D721Med (cell line): Measurements from ENCODE around the gene EPHB6.

ENCODE experiments used
- DNase-seq: peaks from one replicate; pipeline ENCODE4 v3.0.0; 2011; ENCODE audit warnings: low spot score; ENCODE audit not compliant: insufficient read length
- FAIRE-seq: peaks from 2 replicates; lab custom pipeline; 2011; peaks lifted over from hg19 to GRCh38; lab: Jason Lieb, UNC
- CTCF ChIP-seq: IDR thresholded peaks from 2 replicates; pipeline ENCODE4 v1.5.1; 2012; ENCODE audit warnings: mild to moderate bottlenecking, control low read depth; ENCODE audit not compliant: insufficient read depth; ENCODE audit errors: missing control alignments

Gene EPHB6

GRCh38 chr7:142906643-142907042, 51.8 kb downstream of the EPHB6 start:
- DNase-seq (no peak), FAIRE-seq (no peak)
- TF ChIP-seq CTCF: no peak

DNA sequence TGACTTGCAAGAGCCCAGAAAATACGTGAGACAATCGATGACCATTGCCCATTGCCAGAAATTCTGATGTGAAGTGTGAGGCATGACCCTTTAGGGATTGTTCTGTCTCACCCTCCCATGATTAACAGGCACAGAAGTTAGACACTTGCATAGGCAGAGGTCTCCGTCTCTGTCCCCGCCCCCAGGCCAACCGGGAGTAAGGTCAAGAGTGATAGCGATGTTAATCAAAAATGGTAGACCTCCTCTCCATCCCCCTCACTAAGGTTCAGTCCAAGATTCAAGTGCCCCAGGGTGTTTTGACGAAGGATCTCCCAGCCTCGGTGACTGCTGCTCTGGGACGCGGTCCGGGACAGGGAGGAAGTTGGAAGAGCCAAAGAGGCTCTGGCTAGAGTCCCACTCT, 53.4 kb downstream of the EPHB6 start:
- FAIRE-seq: no peak
- TF ChIP-seq CTCF: no peak
- no peak for DNase-seq

DNA sequence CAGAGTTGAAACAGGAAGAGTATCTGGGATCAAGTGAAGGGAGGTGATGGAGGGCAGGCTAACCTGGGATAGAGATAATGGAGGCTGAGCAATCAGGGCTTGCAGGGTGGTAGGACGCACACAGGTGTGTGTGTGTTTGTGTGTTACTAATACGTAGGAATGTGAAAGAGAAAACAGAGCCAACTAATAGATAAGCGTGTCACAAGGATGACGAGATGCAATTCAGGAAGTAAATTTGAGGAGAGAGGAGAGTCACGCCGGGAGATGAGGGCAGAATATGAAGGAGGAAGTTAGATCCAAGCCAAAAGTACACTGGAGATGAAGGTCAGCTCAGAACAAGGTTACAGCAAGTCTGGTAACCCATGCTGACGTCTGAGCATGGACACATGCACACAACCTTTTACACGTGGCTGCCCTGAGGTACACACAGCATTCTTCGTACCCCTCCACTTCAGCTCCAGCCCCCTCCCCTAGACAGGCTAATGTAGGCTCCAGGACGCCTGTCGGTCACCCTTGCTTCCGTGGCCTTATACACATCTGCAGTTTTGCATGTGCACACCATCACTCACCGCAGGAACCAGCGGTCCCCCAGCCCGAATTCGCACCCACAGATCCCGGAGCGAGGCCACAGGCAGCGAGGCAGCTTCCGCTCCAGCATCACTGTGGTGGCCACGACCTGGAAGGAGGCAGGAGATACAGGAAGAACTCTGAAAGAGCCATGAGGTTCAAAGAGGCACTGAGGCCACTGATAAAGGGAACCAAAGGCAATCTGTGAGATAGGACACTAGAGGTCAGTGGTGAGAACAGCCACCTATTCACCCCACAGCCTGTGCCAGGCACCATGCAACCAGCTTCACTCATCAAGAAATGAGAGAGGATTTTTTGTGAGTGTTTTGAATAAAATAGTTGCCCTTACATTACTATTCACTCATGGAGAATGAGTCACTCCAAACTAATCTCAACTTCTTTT, 54.3 kb downstream of the EPHB6 start:
- DNase-seq (no peak), FAIRE-seq (no peak)
- TF ChIP-seq CTCF: peak; percentile 12

- FAIRE-seq (no peak), DNase-seq (no peak)
- TF ChIP-seq CTCF: no peak
Observed at GRCh38 chr7:142910031-142910433, 55.2 kb downstream of the EPHB6 start.

DNA sequence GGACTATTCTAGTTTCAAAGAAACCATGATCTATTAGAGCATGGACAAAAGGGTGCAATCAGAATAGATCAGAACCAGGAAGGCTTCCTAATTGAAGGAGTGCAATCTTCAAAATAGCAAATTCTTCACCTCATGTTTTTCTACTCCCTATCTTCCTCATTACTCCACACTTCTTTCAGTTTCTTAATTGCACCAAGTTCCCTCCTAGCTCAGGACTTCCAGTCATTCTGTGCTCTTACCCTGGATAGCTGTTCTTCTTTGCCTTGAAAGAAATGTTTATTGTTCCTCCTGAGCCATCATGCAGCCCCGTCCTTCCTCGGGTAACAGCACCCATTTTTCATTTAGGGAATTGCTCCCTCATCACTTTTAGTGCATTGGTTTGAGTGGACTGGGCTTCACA, 55.6 kb downstream of the EPHB6 start:
- DNase-seq: no peak
- TF ChIP-seq CTCF: no peak
- FAIRE-seq: no peak

DNA sequence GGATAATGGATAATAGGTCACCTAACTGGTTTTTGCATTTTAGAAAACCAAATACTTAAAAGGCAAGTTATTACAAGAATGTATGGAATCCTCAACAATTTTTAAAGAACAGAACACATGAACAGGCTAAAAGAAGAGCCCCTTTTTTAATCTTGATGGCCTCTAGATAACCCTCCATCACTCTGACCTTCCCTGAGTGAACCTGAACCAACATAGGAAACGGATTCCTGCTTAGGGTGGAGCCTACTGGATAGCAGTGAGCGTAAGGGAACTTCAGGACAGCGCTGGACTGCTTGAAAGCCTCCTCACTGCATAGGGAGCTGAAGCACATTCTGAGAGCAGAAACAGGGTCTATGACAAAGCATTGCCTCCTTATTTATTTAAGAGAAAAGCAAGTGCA, 58.2 kb downstream of the EPHB6 start:
- no peak for DNase-seq
- no peak for TF ChIP-seq CTCF
- FAIRE-seq: no peak

DNA sequence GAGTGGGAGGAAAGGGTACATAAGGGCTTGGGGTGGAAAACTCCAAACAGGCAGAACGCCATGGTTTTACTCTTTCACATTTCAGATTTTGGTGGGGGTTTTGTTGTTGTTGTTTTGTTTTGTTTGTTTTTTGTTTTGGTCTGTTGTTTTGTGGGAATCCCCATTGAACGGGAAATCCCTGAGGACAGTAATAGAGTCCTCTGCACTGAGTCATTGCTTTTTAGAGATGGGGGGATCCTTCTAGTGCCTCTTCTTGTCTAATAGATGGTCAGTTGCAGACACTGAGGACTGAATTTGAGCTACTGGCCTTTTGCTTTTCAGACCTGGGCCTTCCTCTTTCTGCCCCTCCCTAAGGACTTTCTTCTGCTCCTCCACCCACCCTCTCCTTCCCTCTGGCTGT, 58.7 kb downstream of the EPHB6 start:
- DNase-seq (no peak), FAIRE-seq (no peak)
- no peak for TF ChIP-seq CTCF
